Nucleus accumbens (tissue), 56 donors: Measurements from ENCODE around the gene MAML3.
A peak's percentile ranks its signal among the peaks of the same experiment; 100 is the strongest.

Experiments
- DNase-seq, 56 donors: peaks; one replicate each; lab custom pipeline; 2025; lab: John Stamatoyannopoulos, UW

MAML3 gene

GRCh38 chr4:140049849-140050637 is 103.9 kb downstream of the MAML3 start:
- DNase-seq: peak in 6 of 56 donors; percentile 3 to 21 (median 8)

GRCh38 chr4:140049024-140049848 is 104.7 kb downstream of the MAML3 start:
- DNase-seq: peak in 47 of 56 donors; percentile 2 to 73 (median 45)

- DNase-seq: no peak
Measured at GRCh38 chr4:140048419-140048995, 105.5 kb downstream of the MAML3 start.

- no peak for DNase-seq
Measured at GRCh38 chr4:140047786-140048185, 106.2 kb downstream of the MAML3 start.

GRCh38 chr4:140047017-140047640 is 106.9 kb downstream of the MAML3 start:
- peak in 2 of 56 donors; percentile 24 to 28 for DNase-seq

GRCh38 chr4:140046543-140046942 is 107.4 kb downstream of the MAML3 start:
- DNase-seq: no peak

- DNase-seq: no peak
Measured at GRCh38 chr4:140046016-140046415, 108.0 kb downstream of the MAML3 start.

GRCh38 chr4:140044337-140044902 is 109.6 kb downstream of the MAML3 start:
- peak in 1 of 56 donors; percentile 3 for DNase-seq

- DNase-seq: no peak
Measured at GRCh38 chr4:140042634-140043033, 111.3 kb downstream of the MAML3 start.

GRCh38 chr4:140038031-140038533 is 115.9 kb downstream of the MAML3 start:
- DNase-seq: no peak

- DNase-seq: no peak
Measured at GRCh38 chr4:140037353-140038030, 116.5 kb downstream of the MAML3 start.

GRCh38 chr4:140031706-140032105 is 122.3 kb downstream of the MAML3 start:
- peak in 1 of 56 donors; percentile 13 for DNase-seq

GRCh38 chr4:140031061-140031460 is 122.9 kb downstream of the MAML3 start:
- DNase-seq: no peak

- DNase-seq: no peak
Measured at GRCh38 chr4:140028676-140029517, 125.1 kb downstream of the MAML3 start.

GRCh38 chr4:140028101-140028500 is 125.9 kb downstream of the MAML3 start:
- DNase-seq: no peak

- no peak for DNase-seq
Measured at GRCh38 chr4:140027101-140027500, 126.9 kb downstream of the MAML3 start.

- no peak for DNase-seq
Measured at GRCh38 chr4:140025470-140025869, 128.5 kb downstream of the MAML3 start.

- DNase-seq: no peak
Measured at GRCh38 chr4:140020457-140021361, 133.3 kb downstream of the MAML3 start.
